ENCODE results near the gene NFIB. TPM values are rescaled to one million over a fixed set of nuclear protein-coding genes. Genes with fewer than 3 reads are reported as not detected.

The NFIB gene
- total and polyA plus RNA-seq, 2 of the 8 experiments (the other 6 are each of a cell fraction or from before 2014, with no cell fraction given): 2.6 to 13.1 TPM

- Histone ChIP-seq H3K14ac (ENCODE audit: insufficient read length) (no peak overlapping the region), H3K79me1 (ENCODE audit: low read depth, low read length) (no peaks in the 10 kb centered on the region), H3K27me3 (replicated peaks in 1 of 4; ENCODE audit: control insufficient read depth in 3 of 4, extremely low read depth in 1 of 4, insufficient read depth in 3 of 4, low read length in 3 of 4) (0 out of 7 replicates have a peak, but pooled peaks cover 0 to 3% (median 2%) of the 10 kb centered on the region in 4 experiments), H3K4me1 (replicated peaks in 1 of 4; ENCODE audit: control insufficient read depth in 3 of 4, insufficient read depth in 4 of 4, low read length in 3 of 4) (peaks cover 3 to 13% (median 9%) of the 10 kb centered on the region in 4 experiments), H3K4me3 (ENCODE audit: extremely low read depth in 1 of 4, insufficient read depth in 2 of 4, low read depth in 3 of 4, low read length in 4 of 4) (no peak overlapping the region), H3K23ac (ENCODE audit: insufficient read length) (no peak overlapping the region), H3K9me3 (ENCODE audit: insufficient read depth in 2 of 2, low read depth in 1 of 2, low read length in 1 of 2) (no peaks in the 10 kb centered on the region), H4K20me1 (replicated peaks in 1 of 2; ENCODE audit: control insufficient read depth in 1 of 2, insufficient read depth in 2 of 2, low read length in 2 of 2) (no peaks in the 10 kb centered on the region), H4K91ac (replicated peaks; ENCODE audit: insufficient read length, low read length) (no peak overlapping the region), H2AFZ (ENCODE audit: low read length) (no peak overlapping the region), H3K9ac (replicated peaks in 1 of 4; ENCODE audit: extremely low read depth in 1 of 4, low read depth in 3 of 4, low read length in 3 of 4) (no peak overlapping the region), H3K27ac (ENCODE audit: low read depth, low read length) (no peak overlapping the region), H3K56ac (replicated peaks; ENCODE audit: insufficient read length, low read depth, low read length) (no peak overlapping the region), H3K23me2 (ENCODE audit: low read depth, low read length) (peaks cover 5% of the 10 kb centered on the region; the same call in 1 of the 2 replicates), H2BK20ac (ENCODE audit: low read length) (no peak overlapping the region), H3K79me2 (ENCODE audit: control insufficient read depth in 1 of 2, insufficient read depth in 2 of 2, low read length in 2 of 2) (no peaks in the 10 kb centered on the region), H2BK12ac (ENCODE audit: low read depth, low read length) (no peak overlapping the region), H3K4ac (replicated peaks; ENCODE audit: insufficient read length, low read depth, low read length) (no peak overlapping the region), H3K18ac (ENCODE audit: extremely low read depth, low read length) (no peak overlapping the region), H2AK5ac (ENCODE audit: low read depth, low read length) (no peak overlapping the region), H3K36me3 (ENCODE audit: control insufficient read depth in 2 of 4, insufficient read depth in 4 of 4, low read length in 3 of 4) (no peaks in the 10 kb centered on the region), H4K8ac (ENCODE audit: extremely low read depth, insufficient read depth, low read length) (no peak overlapping the region), H4K5ac (ENCODE audit: insufficient read length, low read depth, low read length) (no peak overlapping the region), H3K4me2 (ENCODE audit: insufficient read depth in 1 of 2, low read depth in 2 of 2, low read length in 2 of 2) (no peak overlapping the region), H2BK15ac (ENCODE audit: low read length) (no peak overlapping the region), H2BK5ac (ENCODE audit: low read depth, low read length) (no peak overlapping the region), H2BK120ac (replicated peaks; ENCODE audit: low read depth, low read length) (no peak overlapping the region)
- CTCF ChIA-PET (ENCODE audit: partially characterized antibody): interaction anchor here (2.1 kb wide), 1 partner anchor 28 kb away, joined by 13 read pairs; no protein-coding TSS in a partner anchor
- POLR2A ChIA-PET (ENCODE audit: partially characterized antibody): interaction anchor here (1.1 kb wide), 1 partner anchor 10 kb away, joined by 3 read pairs; no protein-coding TSS in a partner anchor
- DNase-seq (ENCODE audit: low read depth in 1 of 2, low spot score in 2 of 2): no peak
- TF ChIP-seq POLR2AphosphoS5 (IDR thresholded peaks at IDR 0.05; ENCODE audit: low read depth, low read length) (no peak), MAFK (IDR thresholded peaks at IDR 0.05; ENCODE audit: low read depth, low read length) (no peak), TAF7 (optimal IDR thresholded peaks at IDR 0.05; ENCODE audit: borderline replicate concordance, low read depth, low read length) (no peak), SIRT6 (IDR thresholded peaks at IDR 0.05; ENCODE audit: low read length) (no peak), HDAC6 (IDR thresholded peaks at IDR 0.05; ENCODE audit: low read depth, low read length) (no peak), RXRA (IDR thresholded peaks at IDR 0.05; ENCODE audit: insufficient read depth, low read depth, low read length) (no peak), POU5F1 (IDR thresholded peaks at IDR 0.05; ENCODE audit: low read depth, low read length) (no peak), FOSL1 (IDR thresholded peaks at IDR 0.05; ENCODE audit: insufficient read depth, low read depth, low read length) (no peak), CBX5 (IDR thresholded peaks at IDR 0.05; ENCODE audit: low read depth, low read length) (no peak), JUN (IDR thresholded peaks at IDR 0.05; ENCODE audit: low read depth, low read length) (no peak), RFX5 (IDR thresholded peaks at IDR 0.05; ENCODE audit: borderline replicate concordance, low read depth, low read length) (no peak)
- no peak for FAIRE-seq
Observed at GRCh38 chr9:14325147-14325546, 11.2 kb upstream of the NFIB start.
